Mononuclear cell (primary cell): ENCODE data around the gene LIMD2. TPM values are rescaled to one million over a fixed set of nuclear protein-coding genes. Genes with fewer than 3 reads are reported as not detected.
A peak's percentile ranks its signal among the peaks of the same experiment; 100 is the strongest.
"Not testable (repeated sequence)": the region's sequence is repeated elsewhere in the genome, so short reads cannot be mapped to it uniquely, and the experiment has no call there.

Experiments used
- H3K27me3 ChIP-seq: 2 replicates; pipeline ENCODE4 v1.6.0; 2011; ENCODE audit warnings: low read length, control low read depth; ENCODE audit not compliant: insufficient read depth
- H3K4me1 ChIP-seq: 2 replicates; pipeline ENCODE4 v1.5.1; 2011; ENCODE audit warnings: mild to moderate bottlenecking, low read length, control low read depth; ENCODE audit not compliant: insufficient read depth
- H3K4me3 ChIP-seq: 2 replicates; pipeline ENCODE4 v1.5.1; 2011; ENCODE audit warnings: mild to moderate bottlenecking, low read length, moderate library complexity
- H3K9me3 ChIP-seq: 2 replicates; pipeline ENCODE4 v1.5.1; 2011; ENCODE audit warnings: low read depth, mild to moderate bottlenecking, control low read depth, low read length
- total RNA-seq: library from RNA; depleted of rRNA; stranded (reverse); fragments of >200 nt; gene quantifications from one replicate; pipeline ENCODE4 v1.2.3, GENCODE V29; 2012

The LIMD2 gene
- 274 TPM for total RNA-seq

- peak within 1 kb of the TSS; percentile 96 for H3K4me3 ChIP-seq
- H3K4me1 ChIP-seq = peaks cover 73% of the 10 kb centered on the region
- H3K9me3 ChIP-seq = no peaks in the 10 kb centered on the region
- H3K27me3 ChIP-seq = no peaks in the 10 kb centered on the region
These were observed at the start of gene LIMD2 for GRCh38 chr17:63699638-63700527. LIMD2 (minus strand) TSS chr17:63700125; CDS start chr17:63699298, 827 bp downstream.

GRCh38 chr17:63741408-63742173, 41.7 kb upstream of the LIMD2 start, which contains the start of gene STRADA:
STRADA (minus strand) TSS chr17:63741799; CDS start chr17:63728369, 13,430 bp downstream.
- Histone ChIP-seq H3K9me3 (no peaks in the 10 kb centered on the region), H3K4me3 (peak within 1 kb of the TSS; percentile 89), H3K4me1 (peaks cover 28% of the 10 kb centered on the region), H3K27me3 (no peaks in the 10 kb centered on the region)

- no peaks in the 10 kb centered on the region for H3K9me3 ChIP-seq
- H3K4me3 ChIP-seq = peak overlapping the region; percentile 89
- peaks cover 26% of the 10 kb centered on the region for H3K4me1 ChIP-seq
- no peaks in the 10 kb centered on the region for H3K27me3 ChIP-seq
These were observed 41.1 kb upstream of the LIMD2 start for GRCh38 chr17:63741143-63741407.

- Histone ChIP-seq H3K4me3 (peak overlapping the region; percentile 89), H3K27me3 (no peaks in the 10 kb centered on the region), H3K4me1 (peaks cover 26% of the 10 kb centered on the region), H3K9me3 (no peaks in the 10 kb centered on the region)
These were observed 40.7 kb upstream of the LIMD2 start for GRCh38 chr17:63740464-63741142.

- Histone ChIP-seq H3K4me3 (no peak overlapping the region), H3K4me1 (peaks cover 7% of the 10 kb centered on the region), H3K9me3 (no peaks in the 10 kb centered on the region), H3K27me3 (no peaks in the 10 kb centered on the region)
These were observed 35.8 kb upstream of the LIMD2 start for GRCh38 chr17:63735691-63736090.

GRCh38 chr17:63722403-63722802, 22.5 kb upstream of the LIMD2 start:
- Histone ChIP-seq H3K4me3 (no peak overlapping the region), H3K4me1 (no peaks in the 10 kb centered on the region), H3K27me3 (no peaks in the 10 kb centered on the region), H3K9me3 (no peaks in the 10 kb centered on the region)

- not testable (repeated sequence) for H3K9me3 ChIP-seq, H3K27me3 ChIP-seq, H3K4me1 ChIP-seq, H3K4me3 ChIP-seq
These were observed 20.3 kb upstream of the LIMD2 start for GRCh38 chr17:63720194-63720593.

GRCh38 chr17:63718988-63719387, 19.1 kb upstream of the LIMD2 start:
- H3K4me1 ChIP-seq = no peaks in the 10 kb centered on the region
- H3K9me3 ChIP-seq = no peaks in the 10 kb centered on the region
- H3K4me3 ChIP-seq = no peak overlapping the region
- H3K27me3 ChIP-seq = no peaks in the 10 kb centered on the region

GRCh38 chr17:63716426-63716825, 16.5 kb upstream of the LIMD2 start:
- H3K9me3 ChIP-seq = no peaks in the 10 kb centered on the region
- no peak overlapping the region for H3K4me3 ChIP-seq
- H3K4me1 ChIP-seq = no peaks in the 10 kb centered on the region
- no peaks in the 10 kb centered on the region for H3K27me3 ChIP-seq

GRCh38 chr17:63714550-63715277, 14.8 kb upstream of the LIMD2 start:
- H3K27me3 ChIP-seq = no peaks in the 10 kb centered on the region
- H3K9me3 ChIP-seq = no peaks in the 10 kb centered on the region
- peaks cover 11% of the 10 kb centered on the region for H3K4me1 ChIP-seq
- H3K4me3 ChIP-seq = no peak overlapping the region

GRCh38 chr17:63709110-63709509, 9.2 kb upstream of the LIMD2 start:
- H3K27me3 ChIP-seq = no peaks in the 10 kb centered on the region
- H3K4me3 ChIP-seq = no peak overlapping the region
- H3K9me3 ChIP-seq = no peaks in the 10 kb centered on the region
- peaks cover 59% of the 10 kb centered on the region for H3K4me1 ChIP-seq

GRCh38 chr17:63707151-63707550, 7.2 kb upstream of the LIMD2 start:
- H3K9me3 ChIP-seq = no peaks in the 10 kb centered on the region
- peaks cover 78% of the 10 kb centered on the region for H3K4me1 ChIP-seq
- H3K4me3 ChIP-seq = no peak overlapping the region
- H3K27me3 ChIP-seq = no peaks in the 10 kb centered on the region

- H3K27me3 ChIP-seq = no peaks in the 10 kb centered on the region
- peaks cover 82% of the 10 kb centered on the region for H3K4me1 ChIP-seq
- H3K9me3 ChIP-seq = no peaks in the 10 kb centered on the region
- no peak overlapping the region for H3K4me3 ChIP-seq
These were observed 6.6 kb upstream of the LIMD2 start for GRCh38 chr17:63706336-63707082.

GRCh38 chr17:63705657-63706056, 5.7 kb upstream of the LIMD2 start:
- H3K4me3 ChIP-seq = no peak overlapping the region
- H3K27me3 ChIP-seq = no peaks in the 10 kb centered on the region
- H3K9me3 ChIP-seq = no peaks in the 10 kb centered on the region
- H3K4me1 ChIP-seq = peaks cover 89% of the 10 kb centered on the region
